Right lobe of liver (tissue), 4 donors: ENCODE data around the gene DIDO1.

Experiments used
- CTCF ChIP-seq, 4 donors: fragments of 200-600 bp in 3 of 4; fragments of 450-650 bp in 1 of 4; IDR thresholded peaks; one replicate each; pipeline versions ENCODE4 v1.5.1 to v1.8.0; 2016 to 2022; ENCODE audit warnings: antibody characterized with exemption in 4 of 4, mild to moderate bottlenecking in 2 of 4
- POLR2A ChIP-seq: fragments of 450-650 bp; IDR thresholded peaks from one replicate; pipeline ENCODE4 v1.6.1; 2017; ENCODE audit warnings: antibody characterized with exemption, mild to moderate bottlenecking
- donor health status: DM: no; HTN: no; CAD: no.
- donor health status: DM: no; HTN: no; CAD: no.
- donor health status: DM: no; HTN: yes; CAD: no.

- no peak for TF ChIP-seq POLR2A
- TF ChIP-seq CTCF (IDR thresholded peaks at IDR 0.05), result no peak
These were observed 94.5 kb downstream of the DIDO1 start for GRCh38 chr20:62831854-62832211.
